Endodermal cell (in vitro differentiated cells): ENCODE results near the gene HDLBP. TPM values are rescaled to one million over a fixed set of nuclear protein-coding genes. Genes with fewer than 3 reads are reported as not detected.

Source experiments
- DNase-seq: peaks from one replicate; pipeline ENCODE4 v3.0.0-alpha.2; 2017
- H3K27ac ChIP-seq: 2 replicates; pipeline ENCODE4 v1.5.1; 2013; ENCODE audit warnings: mild to moderate bottlenecking, low read depth, low read length, moderate library complexity
- H3K27me3 ChIP-seq: 2 replicates; pipeline ENCODE4 v1.6.1; 2013; ENCODE audit warnings: mild to moderate bottlenecking, low read length, moderate library complexity; ENCODE audit not compliant: insufficient read depth, control insufficient read depth, poor library complexity, severe bottlenecking
- H3K36me3 ChIP-seq: 2 replicates; pipeline ENCODE4 v1.7.0; 2013; ENCODE audit warnings: mild to moderate bottlenecking, low read length, moderate library complexity; ENCODE audit not compliant: control insufficient read depth, insufficient read depth
- H3K4me1 ChIP-seq: one replicate; pipeline ENCODE4 v1.7.0; 2013; ENCODE audit warnings: low read length; ENCODE audit not compliant: control insufficient read depth, insufficient read depth
- H3K4me3 ChIP-seq: 2 replicates; pipeline ENCODE4 v1.5.1; 2013; ENCODE audit warnings: mild to moderate bottlenecking, low read length, moderate library complexity
- H3K9ac ChIP-seq: 2 replicates; pipeline ENCODE4 v1.6.1; 2013; ENCODE audit warnings: mild to moderate bottlenecking, low read length, moderate library complexity; ENCODE audit not compliant: poor library complexity, severe bottlenecking; ENCODE audit errors: extremely low read depth
- H3K9me3 ChIP-seq: 2 replicates; pipeline ENCODE4 v1.6.1; 2013; ENCODE audit warnings: mild to moderate bottlenecking, low read length, moderate library complexity; ENCODE audit not compliant: control insufficient read depth
- H3K27ac Mint-ChIP-seq: 2 replicates; pipeline ENCODE4 v1.8.0; 2020; ENCODE audit warnings: mixed read lengths
- H3K27me3 Mint-ChIP-seq: 2 replicates; pipeline ENCODE4 v1.8.0; 2021; ENCODE audit warnings: mild to moderate bottlenecking, mixed read lengths; ENCODE audit not compliant: insufficient read depth
- H3K36me3 Mint-ChIP-seq: 2 replicates; pipeline ENCODE4 v1.8.0; 2020; ENCODE audit warnings: low read depth, mixed read lengths
- H3K4me1 Mint-ChIP-seq: 2 replicates; pipeline ENCODE4 v1.8.0; 2020; ENCODE audit warnings: mixed read lengths
- H3K4me3 Mint-ChIP-seq: 2 replicates; pipeline ENCODE4 v1.8.0; 2020; ENCODE audit warnings: mild to moderate bottlenecking, moderate library complexity, mixed read lengths
- H3K9me3 Mint-ChIP-seq: 2 replicates; pipeline ENCODE4 v1.8.0; 2020; ENCODE audit warnings: mild to moderate bottlenecking, mixed read lengths
- CTCF ChIP-seq: fragments of 200-600 bp; sonication (generic); conservative IDR thresholded peaks from 2 replicates; pipeline ENCODE4 v1.5.0; 2021; ENCODE audit warnings: antibody characterized with exemption, mild to moderate bottlenecking
- WGBS, 2 experiments: methylation state at CpG; one replicate each; pipeline versions ENCODE4 v1.1.5 to v1.1.7; 2013; ENCODE audit warnings: missing lambda C conversion rate in 2 of 2, mixed read lengths in 1 of 2; ENCODE audit not compliant: insufficient coverage in 1 of 2, insufficient read length in 1 of 2; 5-methylcytosine and 5-hydroxymethylcytosine counted together
- total RNA-seq, 2 donors: library from RNA; stranded (reverse); fragmentation: NEBNext Ultra II Directional in 1 of 2; extraction: Animal tissue kit (Norgen Biotek cat#: 25700) in 1 of 2; gene quantifications; 2 replicates in 1 of 2; 3 replicates in 1 of 2; pipeline ENCODE4 v1.2.1, GENCODE V29; 2021

The HDLBP gene
- total RNA-seq, 2 donors from 2014 or later, result 344 to 374 TPM

GRCh38 chr2:241184901-241185300, 130.6 kb downstream of the HDLBP start:
- H3K4me3 Mint-ChIP-seq, result no peak overlapping the region
- no peaks in the 10 kb centered on the region for H3K9me3 ChIP-seq
- no peak overlapping the region for H3K27ac Mint-ChIP-seq
- H3K9ac ChIP-seq, result no peak overlapping the region
- H3K9me3 Mint-ChIP-seq, result no peaks in the 10 kb centered on the region
- H3K4me3 ChIP-seq, result no peak overlapping the region
- H3K27me3 ChIP-seq, result no peaks in the 10 kb centered on the region
- H3K27ac ChIP-seq, result no peak overlapping the region
- H3K4me1 ChIP-seq, result peaks cover 6% of the 10 kb centered on the region
- H3K36me3 ChIP-seq, result no peaks in the 10 kb centered on the region
- H3K27me3 Mint-ChIP-seq, result no peaks in the 10 kb centered on the region
- peaks cover 4% of the 10 kb centered on the region for H3K4me1 Mint-ChIP-seq
- TF ChIP-seq CTCF, result no peak
- WGBS, 2 experiments, result 77 to 82% methylated on average over 6 to 9 of the region's 9 CpGs
- H3K36me3 Mint-ChIP-seq, result peaks cover 6% of the 10 kb centered on the region
- no peak for DNase-seq

DNA sequence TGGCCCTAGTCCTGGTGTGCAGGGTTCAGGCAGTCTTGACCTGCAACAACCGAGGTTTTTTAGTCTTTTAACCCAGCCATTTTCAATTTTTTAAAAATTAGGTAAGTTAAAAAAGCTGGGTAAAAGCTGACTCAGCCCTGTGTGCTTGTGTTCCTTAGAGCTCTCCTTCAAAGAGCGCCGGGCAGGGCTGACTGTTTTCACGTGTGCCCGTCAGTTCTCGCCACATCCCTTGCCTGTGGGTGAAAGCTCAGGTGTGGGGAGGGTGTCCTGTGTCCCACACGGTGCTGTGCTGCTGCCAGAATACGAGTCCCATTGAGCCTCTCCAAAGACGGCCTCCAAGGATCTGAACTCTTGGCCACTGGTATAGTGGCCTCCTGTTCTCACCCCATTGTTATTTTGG, 132.3 kb downstream of the HDLBP start:
- Mint-ChIP-seq H3K4me3 (no peak overlapping the region), H3K36me3 (peaks cover 19% of the 10 kb centered on the region), H3K4me1 (peaks cover 3% of the 10 kb centered on the region), H3K27ac (no peak overlapping the region), H3K9me3 (no peaks in the 10 kb centered on the region), H3K27me3 (no peaks in the 10 kb centered on the region)
- Histone ChIP-seq H3K4me3 (no peak overlapping the region), H3K4me1 (peaks cover 2% of the 10 kb centered on the region), H3K27ac (no peak overlapping the region), H3K36me3 (peaks cover 8% of the 10 kb centered on the region), H3K9ac (no peak overlapping the region), H3K9me3 (no peaks in the 10 kb centered on the region), H3K27me3 (no peaks in the 10 kb centered on the region)
- TF ChIP-seq CTCF, result no peak
- DNase-seq, result no peak
- WGBS, 2 experiments, result 91 to 98% methylated on average over 6 to 9 of the region's 9 CpGs

GRCh38 chr2:241182531-241183133, 132.8 kb downstream of the HDLBP start:
- Histone ChIP-seq H3K27me3 (no peaks in the 10 kb centered on the region), H3K27ac (no peak overlapping the region), H3K9ac (no peak overlapping the region), H3K4me1 (no peaks in the 10 kb centered on the region), H3K36me3 (peaks cover 8% of the 10 kb centered on the region), H3K4me3 (no peak overlapping the region), H3K9me3 (no peaks in the 10 kb centered on the region)
- Mint-ChIP-seq H3K4me3 (no peak overlapping the region), H3K4me1 (no peaks in the 10 kb centered on the region), H3K27ac (no peak overlapping the region), H3K9me3 (no peaks in the 10 kb centered on the region), H3K27me3 (no peaks in the 10 kb centered on the region), H3K36me3 (peaks cover 22% of the 10 kb centered on the region)
- 91 to 92% methylated on average over 22 to 28 of the region's 28 CpGs for WGBS, 2 experiments
- DNase-seq, result no peak
- TF ChIP-seq CTCF, result no peak
